Erythroblast (primary cell): ENCODE data around the gene TRIM9.

Experiments
- GATA1 ChIP-seq: IDR thresholded peaks from 2 replicates; pipeline ENCODE4 v1.6.1; 2011; ENCODE audit warnings: low read depth, mild to moderate bottlenecking, control low read depth, low read length, moderate library complexity
- POLR2A ChIP-seq: IDR thresholded peaks from 2 replicates; pipeline ENCODE4 v1.6.1; 2011; ENCODE audit warnings: mild to moderate bottlenecking, low read length

DNA sequence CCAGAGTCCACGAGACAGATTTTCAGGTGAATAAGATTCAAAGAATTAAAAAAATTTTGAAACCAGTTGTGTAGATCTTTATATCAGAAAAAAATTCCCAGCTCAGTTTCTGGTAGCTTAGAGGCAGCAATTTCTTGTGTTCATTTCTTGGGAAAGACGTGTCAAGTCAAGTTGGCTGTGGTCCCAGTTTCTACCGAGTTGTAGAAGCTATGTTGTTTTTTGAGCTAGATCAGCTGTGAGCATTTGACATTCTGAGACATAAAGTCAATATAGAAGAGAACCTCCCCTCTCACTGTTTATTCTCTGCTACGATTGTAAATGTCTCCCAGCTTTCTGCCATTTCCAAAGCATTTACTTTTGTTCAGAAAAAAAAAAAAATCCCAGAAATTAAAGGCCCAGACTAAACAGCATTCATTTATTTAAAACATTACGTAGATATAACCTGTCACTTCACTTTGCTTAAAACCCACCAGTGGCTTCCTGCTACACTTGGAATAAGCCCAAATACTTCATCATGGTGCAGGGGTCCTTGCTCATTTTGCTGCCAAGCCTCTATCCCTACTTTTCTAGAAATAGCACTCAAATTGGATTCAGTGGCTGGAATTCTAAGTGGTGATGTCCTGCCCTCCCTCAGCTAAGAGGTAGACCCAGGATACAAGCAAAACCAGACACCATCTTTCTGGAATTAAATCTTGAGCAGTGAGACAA lies 130.1 kb downstream of the TRIM9 start:
- TF ChIP-seq POLR2A (no peak), GATA1 (no peak)
